IPS-11a (cell line): Measurements from ENCODE around the gene IQGAP2.
"Not testable (repeated sequence)": the region's sequence is repeated elsewhere in the genome, so short reads cannot be mapped to it uniquely, and the experiment has no call there.

Experiments
- H3K4me3 ChIP-seq: one replicate; pipeline ENCODE4 v1.5.1; 2013; ENCODE audit warnings: low read depth, low read length, control low read depth

IQGAP2 gene

GRCh38 chr5:76733049-76733417 lies 329.9 kb downstream of the IQGAP2 start:
- no peak overlapping the region for H3K4me3 ChIP-seq

GRCh38 chr5:76735762-76736545 lies 332.9 kb downstream of the IQGAP2 start:
- no peak overlapping the region for H3K4me3 ChIP-seq

- H3K4me3 ChIP-seq, result no peak overlapping the region
Observed at GRCh38 chr5:76736679-76737556, 333.8 kb downstream of the IQGAP2 start.

- no peak overlapping the region for H3K4me3 ChIP-seq
Observed at GRCh38 chr5:76737846-76738245, 334.8 kb downstream of the IQGAP2 start.

- not testable (repeated sequence) for H3K4me3 ChIP-seq
Observed at GRCh38 chr5:76741506-76741905, 338.4 kb downstream of the IQGAP2 start.

- H3K4me3 ChIP-seq, result no peak overlapping the region
Observed at GRCh38 chr5:76742583-76742982, 339.5 kb downstream of the IQGAP2 start.

GRCh38 chr5:76744632-76745031 lies 341.5 kb downstream of the IQGAP2 start:
- no peak overlapping the region for H3K4me3 ChIP-seq

- no peak overlapping the region for H3K4me3 ChIP-seq
Observed at GRCh38 chr5:76745670-76746069, 342.6 kb downstream of the IQGAP2 start.

GRCh38 chr5:76746677-76747076 lies 343.6 kb downstream of the IQGAP2 start:
- H3K4me3 ChIP-seq, result no peak overlapping the region

GRCh38 chr5:76747706-76748105 lies 344.6 kb downstream of the IQGAP2 start:
- no peak overlapping the region for H3K4me3 ChIP-seq

GRCh38 chr5:76751291-76751690 lies 348.2 kb downstream of the IQGAP2 start:
- no peak overlapping the region for H3K4me3 ChIP-seq

- H3K4me3 ChIP-seq, result no peak overlapping the region
Observed at GRCh38 chr5:76754668-76755078, 351.6 kb downstream of the IQGAP2 start.

- no peak overlapping the region for H3K4me3 ChIP-seq
Observed at GRCh38 chr5:76755779-76756637, 352.9 kb downstream of the IQGAP2 start.

- no peak overlapping the region for H3K4me3 ChIP-seq
Observed at GRCh38 chr5:76757049-76757448, 354.0 kb downstream of the IQGAP2 start.
